AG04449 (cell line): ENCODE results near the gene DIRAS2.

ENCODE experiments used
- CTCF ChIA-PET: fragments of 350-600 bp; formaldehyde crosslinking; extraction: SDS; loops from one replicate; lab custom pipeline; 2021; ENCODE audit warnings: antibody characterized with exemption; lab: Yijun Ruan, JAX
- POLR2A ChIA-PET: fragments of 400-600, 350-600 bp; formaldehyde crosslinking; extraction: SDS; loops from one replicate; lab custom pipeline; 2020; ENCODE audit warnings: antibody characterized with exemption, inconsistent platforms; lab: Yijun Ruan, JAX
- DNase-seq: peaks from one replicate; pipeline ENCODE4 v3.0.0-alpha.2; 2010; ENCODE audit warnings: low read depth, low spot score
- H3K4me3 ChIP-seq: 2 replicates; pipeline ENCODE4 v1.5.1; 2011; ENCODE audit warnings: low read depth, mild to moderate bottlenecking, control low read depth, low read length
- CTCF ChIP-seq: IDR thresholded peaks from one replicate; pipeline ENCODE4 v1.5.1; 2011; ENCODE audit warnings: mild to moderate bottlenecking, moderate library complexity, low read length, control low read depth, inconsistent platforms; ENCODE audit not compliant: insufficient read depth; ENCODE audit errors: missing control alignments

The DIRAS2 gene

GRCh38 chr9:90629991-90630390 lies 12.6 kb downstream of the DIRAS2 start:
- ChIA-PET POLR2A (no interaction called here), CTCF (interaction anchor here (1.1 kb wide), 1 partner anchor 28 kb away, joined by 4 read pairs; no protein-coding TSS in a partner anchor)
- H3K4me3 ChIP-seq, result no peak overlapping the region
- DNase-seq, result no peak
- no peak for TF ChIP-seq CTCF

GRCh38 chr9:90629354-90629753 lies 13.3 kb downstream of the DIRAS2 start:
- no peak for TF ChIP-seq CTCF
- DNase-seq, result no peak
- ChIA-PET CTCF (interaction anchor here (1.1 kb wide), 1 partner anchor 28 kb away, joined by 4 read pairs; no protein-coding TSS in a partner anchor), POLR2A (no interaction called here)
- no peak overlapping the region for H3K4me3 ChIP-seq

GRCh38 chr9:90616806-90617205 lies 25.8 kb downstream of the DIRAS2 start:
- no peak overlapping the region for H3K4me3 ChIP-seq
- POLR2A ChIA-PET, result no interaction called here
- TF ChIP-seq CTCF, result no peak
- CTCF ChIA-PET, result no interaction called here
- no peak for DNase-seq

GRCh38 chr9:90613502-90613901 lies 29.1 kb downstream of the DIRAS2 start:
- no peak overlapping the region for H3K4me3 ChIP-seq
- POLR2A ChIA-PET, result no interaction called here
- DNase-seq, result no peak
- TF ChIP-seq CTCF, result no peak
- CTCF ChIA-PET, result interaction anchor here (1.2 kb wide), 1 partner anchor 10 kb away, joined by 4 read pairs; no protein-coding TSS in a partner anchor

GRCh38 chr9:90612957-90613356 lies 29.7 kb downstream of the DIRAS2 start:
- no peak for DNase-seq
- ChIA-PET POLR2A (no interaction called here), CTCF (interaction anchor here (1.2 kb wide), 1 partner anchor 11 kb away, joined by 4 read pairs; no protein-coding TSS in a partner anchor)
- no peak overlapping the region for H3K4me3 ChIP-seq
- no peak for TF ChIP-seq CTCF

- CTCF ChIA-PET, result no interaction called here
- POLR2A ChIA-PET, result no interaction called here
- TF ChIP-seq CTCF, result no peak
- no peak for DNase-seq
- no peak overlapping the region for H3K4me3 ChIP-seq
Measured at GRCh38 chr9:90611568-90611967, 31.1 kb downstream of the DIRAS2 start.
